GM19193 (cell line): ENCODE measurements around the gene ROBO1.

ENCODE experiments used
- POLR2A ChIP-seq: IDR thresholded peaks from 4 replicates; pipeline ENCODE4 v1.6.1; 2011; ENCODE audit not compliant: insufficient read depth, insufficient read length; ENCODE audit errors: extremely low read depth

The ROBO1 gene

DNA sequence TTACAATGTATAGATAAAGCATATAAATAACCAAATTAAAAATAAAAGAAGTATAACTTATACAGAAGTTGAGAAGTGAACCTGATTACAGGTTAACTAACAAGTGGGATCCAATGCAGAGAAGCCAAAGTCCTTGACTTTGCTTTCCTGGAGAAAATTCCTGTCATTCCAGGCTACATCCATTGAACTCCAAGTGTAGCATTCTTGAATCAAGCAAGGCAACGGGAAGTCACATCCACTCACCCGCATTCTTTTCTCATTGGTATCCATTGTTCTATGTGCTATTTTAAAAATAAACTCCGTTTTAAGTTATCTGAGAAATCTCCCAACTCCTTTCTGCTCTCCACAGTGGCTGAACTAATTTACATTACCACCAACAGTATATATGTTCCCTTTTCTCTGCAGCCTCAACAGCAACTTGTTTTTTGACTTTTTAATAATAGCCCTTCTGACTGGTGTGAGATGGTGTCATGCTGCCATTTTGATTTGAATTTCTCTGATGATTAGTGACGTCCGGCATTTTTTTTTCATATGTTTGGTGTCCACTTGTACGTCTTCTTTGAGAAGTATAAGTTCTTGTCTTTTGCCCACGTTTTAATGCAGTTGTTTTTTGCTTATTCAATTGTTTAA lies 534.3 kb downstream of the ROBO1 start:
- no peak for TF ChIP-seq POLR2A

DNA sequence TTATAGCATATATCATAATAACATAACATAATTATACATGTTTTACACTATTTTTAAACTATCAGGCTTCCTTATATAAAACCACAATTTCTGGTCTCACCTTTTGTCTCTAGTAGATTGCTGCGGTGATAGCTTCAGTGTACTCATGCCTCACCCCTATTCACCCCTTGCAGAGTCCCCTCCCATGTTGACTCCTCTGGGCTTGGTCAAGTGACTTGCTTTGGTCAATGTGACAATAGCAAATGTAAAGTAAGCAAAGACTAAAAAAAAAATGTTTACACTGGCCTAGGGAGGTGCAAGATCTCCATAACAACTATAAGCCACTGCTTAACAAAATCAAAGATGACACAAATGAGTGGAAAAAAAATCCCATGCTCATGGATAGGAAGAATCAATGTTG lies 537.5 kb downstream of the ROBO1 start:
- TF ChIP-seq POLR2A, result no peak

DNA sequence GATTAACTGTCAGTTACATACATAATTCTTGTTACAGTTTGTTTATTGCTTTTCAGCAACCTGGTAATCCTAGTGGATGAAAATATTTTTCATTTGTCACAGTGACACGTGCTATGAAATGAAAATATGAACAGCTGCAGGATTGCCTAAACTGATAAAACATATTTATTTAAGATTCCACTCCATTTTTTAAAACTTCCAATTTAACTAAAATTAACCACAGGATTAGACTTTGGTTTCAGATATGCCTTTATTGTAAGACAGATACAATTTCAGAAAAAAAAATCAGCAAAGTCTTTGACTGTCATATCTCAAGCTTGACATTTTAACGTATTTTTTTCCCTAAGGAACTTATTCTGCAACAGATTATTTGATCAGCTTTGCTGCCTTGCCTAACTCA lies 550.7 kb downstream of the ROBO1 start:
- TF ChIP-seq POLR2A, result no peak

DNA sequence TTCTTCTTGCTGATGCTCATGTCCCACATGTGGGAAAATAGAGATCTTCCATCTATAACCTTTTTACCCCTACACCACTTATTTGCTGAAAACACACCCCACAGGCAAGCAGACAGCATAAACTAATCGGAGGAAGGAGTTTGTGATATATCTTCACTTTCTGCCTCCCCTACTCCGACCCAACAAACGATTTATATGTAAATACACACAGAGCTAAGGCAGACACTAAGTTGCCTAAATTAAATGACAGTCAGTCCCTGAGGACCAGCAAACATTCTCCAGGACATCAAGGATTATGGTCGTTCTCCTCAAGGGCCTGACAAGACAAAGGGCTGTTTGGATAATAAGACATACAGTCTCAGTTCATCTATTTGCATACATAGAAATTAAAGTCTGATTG lies 552.5 kb downstream of the ROBO1 start:
- TF ChIP-seq POLR2A, result no peak

DNA sequence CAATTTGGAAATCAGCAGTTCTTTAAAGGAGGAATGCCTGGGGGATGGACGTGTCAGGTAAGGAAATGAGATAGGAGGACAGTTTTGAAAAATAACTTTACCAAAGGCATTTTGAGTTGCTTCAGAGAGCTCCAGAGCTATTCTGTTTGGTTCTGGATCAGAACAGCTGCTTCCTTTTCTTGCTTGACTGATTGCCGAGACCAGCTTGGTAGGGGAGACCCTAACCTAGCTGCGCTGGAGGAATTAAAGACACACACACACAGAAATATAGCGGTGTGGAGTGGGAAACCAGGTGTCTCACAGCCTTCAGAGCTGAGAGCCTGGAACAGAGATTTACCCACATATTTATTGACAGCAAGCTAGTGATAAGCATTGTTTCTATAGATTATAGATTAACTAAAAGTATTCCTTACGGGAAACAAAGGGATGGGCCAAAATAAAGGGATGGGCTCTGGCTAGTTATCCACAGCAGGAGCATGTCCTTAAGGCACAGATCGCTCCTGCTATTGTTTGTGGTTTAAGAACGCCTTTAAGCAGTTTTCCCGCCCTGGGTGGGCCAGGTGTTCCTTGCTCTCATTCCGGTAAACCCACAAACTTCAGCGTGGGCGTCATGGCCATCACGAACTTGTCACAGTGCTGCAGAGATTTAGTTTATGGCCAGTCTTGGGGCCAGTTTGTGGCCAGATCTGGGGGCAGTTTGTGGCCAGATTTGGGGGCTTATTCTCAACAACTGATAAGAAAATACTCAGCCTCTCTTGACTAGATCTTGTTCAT lies 556.0 kb downstream of the ROBO1 start:
- no peak for TF ChIP-seq POLR2A

DNA sequence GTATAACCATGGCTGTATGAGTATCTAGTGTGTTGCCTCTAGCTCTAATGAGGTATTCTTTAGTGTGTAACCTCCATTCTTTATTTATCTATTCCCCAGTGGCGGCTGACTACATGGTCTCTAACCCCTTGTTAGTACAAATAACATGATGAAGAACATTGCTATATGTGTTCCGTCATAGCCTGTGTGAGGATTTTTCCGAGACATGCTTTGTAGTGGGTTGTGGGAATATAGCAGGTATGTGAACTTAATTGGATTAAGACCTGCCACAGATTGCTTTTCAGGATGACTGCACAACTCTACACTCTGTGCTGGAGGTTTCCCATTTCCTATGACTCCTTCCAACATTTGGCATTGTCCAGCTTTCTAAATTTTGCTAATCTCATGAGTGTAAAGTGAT lies 563.4 kb downstream of the ROBO1 start:
- no peak for TF ChIP-seq POLR2A

DNA sequence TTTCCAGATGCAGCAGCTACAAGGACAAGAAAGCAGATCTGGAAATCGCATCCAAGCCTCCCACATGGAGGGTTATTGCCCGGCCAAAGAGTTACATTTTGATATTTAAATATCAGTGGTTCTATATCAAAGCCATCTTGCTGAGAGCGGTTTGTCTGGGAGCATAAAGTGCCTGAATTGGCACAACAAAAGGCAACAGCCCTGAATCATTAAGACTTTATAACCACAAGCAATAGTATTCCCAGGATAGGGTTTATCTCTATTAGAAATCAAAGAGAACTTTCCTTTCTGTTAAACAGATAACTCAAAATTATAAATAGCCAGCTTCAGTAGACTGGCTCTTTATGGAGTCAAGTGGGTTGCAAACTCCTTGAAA lies 564.7 kb downstream of the ROBO1 start:
- no peak for TF ChIP-seq POLR2A

DNA sequence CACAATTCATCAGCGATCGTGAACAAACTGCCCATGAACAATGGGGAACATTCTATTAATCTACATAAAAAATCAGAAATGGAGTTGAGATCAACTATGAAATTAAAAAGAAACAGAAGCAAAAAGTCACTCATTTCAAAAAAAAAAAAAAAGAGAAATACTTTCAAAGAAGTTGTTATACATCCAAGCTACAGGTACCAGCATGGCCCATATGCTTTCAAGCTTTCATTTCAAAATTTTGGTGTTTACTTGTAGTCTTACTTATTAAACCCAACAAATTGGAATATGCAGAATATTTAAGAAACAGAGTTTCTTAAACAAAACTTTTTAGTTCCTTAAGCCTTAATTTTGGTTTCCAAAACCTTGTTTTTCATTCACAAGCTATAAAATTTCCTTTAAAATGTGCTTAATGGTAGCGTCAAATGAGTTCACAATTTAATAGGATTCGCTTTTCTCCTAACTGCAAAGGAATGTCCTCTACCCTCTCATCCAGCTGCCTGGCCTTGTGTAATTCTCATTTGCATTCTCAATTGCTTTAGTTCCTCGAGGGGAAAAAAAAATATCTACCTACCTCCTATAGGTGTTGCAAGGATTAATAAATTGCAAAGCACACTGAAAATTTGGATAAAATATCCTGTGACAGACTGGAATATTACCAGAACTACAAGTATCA lies 565.2 kb downstream of the ROBO1 start:
- no peak for TF ChIP-seq POLR2A

DNA sequence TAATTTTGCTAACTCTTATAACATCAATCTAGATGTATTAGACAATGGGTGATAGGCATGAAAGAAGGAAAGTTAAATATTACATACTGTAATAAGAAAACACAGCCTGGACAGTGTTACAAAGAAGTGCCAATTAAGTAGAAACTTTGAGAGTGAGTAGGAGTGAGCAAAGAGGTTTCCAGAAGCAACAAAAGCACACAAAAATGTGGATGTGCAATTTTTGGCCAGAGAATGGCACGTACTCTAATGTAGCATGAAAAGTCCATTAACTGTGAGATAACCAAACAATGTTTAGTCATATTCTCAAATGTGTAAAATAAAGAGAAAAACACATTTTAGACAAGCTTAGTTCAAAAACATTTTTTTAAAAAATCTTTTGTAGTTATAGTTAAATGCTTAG lies 567.3 kb downstream of the ROBO1 start:
- TF ChIP-seq POLR2A, result no peak

DNA sequence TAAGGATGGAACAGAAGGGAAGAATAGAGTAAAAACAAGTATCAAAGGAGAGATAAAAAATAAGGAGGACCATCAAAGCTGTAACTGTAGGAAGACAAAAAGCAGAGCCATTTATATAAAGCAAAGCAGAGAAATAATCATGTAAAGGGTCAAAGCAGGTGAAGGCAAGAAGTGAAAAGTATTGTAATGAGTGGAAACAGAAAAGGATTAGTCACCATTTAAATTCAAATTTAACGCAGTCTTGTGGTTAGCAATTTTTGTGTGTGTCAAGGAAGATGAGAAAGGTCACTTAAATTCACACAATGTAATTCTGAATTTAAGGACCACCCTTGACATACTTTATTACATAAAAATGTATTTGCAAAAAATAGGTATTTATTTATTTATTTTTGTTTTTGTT lies 567.8 kb downstream of the ROBO1 start:
- TF ChIP-seq POLR2A, result no peak

DNA sequence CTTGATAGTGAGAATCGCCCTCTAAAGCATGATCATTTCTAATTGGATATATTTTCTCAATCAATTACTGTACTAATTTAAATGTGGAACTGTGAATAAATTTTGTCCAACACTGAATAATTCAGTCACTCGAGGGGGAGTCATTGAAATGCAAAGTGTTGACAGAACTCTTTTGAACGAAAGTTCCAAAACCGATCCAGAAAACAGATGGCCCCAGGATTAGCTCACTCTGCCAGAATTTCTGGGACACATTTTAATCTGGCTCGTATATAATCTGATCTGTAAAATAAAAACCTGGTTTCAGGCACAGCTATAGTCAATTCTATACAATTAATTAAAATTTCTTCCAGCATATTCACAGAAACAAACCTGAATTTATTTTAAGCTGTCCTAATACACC lies 580.4 kb downstream of the ROBO1 start:
- TF ChIP-seq POLR2A, result no peak

DNA sequence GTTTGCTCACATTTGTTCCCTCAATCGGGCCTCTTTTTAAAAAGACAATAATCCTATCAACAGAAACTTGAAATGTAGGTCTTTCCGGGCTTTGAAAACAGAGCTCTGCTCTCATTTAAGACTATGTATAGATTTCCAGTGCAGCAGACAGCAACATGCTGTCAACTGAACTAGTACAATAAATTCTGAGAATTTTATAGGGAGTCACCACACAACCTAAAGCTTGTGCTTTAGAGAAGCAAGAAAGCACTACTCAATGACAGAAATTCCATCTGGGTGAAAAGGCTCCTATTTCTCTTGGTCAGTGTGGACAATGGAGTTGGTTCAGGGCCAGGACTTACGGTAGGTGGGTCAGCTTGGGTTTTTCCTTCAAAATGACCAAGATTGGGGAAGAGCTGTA lies 583.5 kb downstream of the ROBO1 start:
- TF ChIP-seq POLR2A, result no peak

DNA sequence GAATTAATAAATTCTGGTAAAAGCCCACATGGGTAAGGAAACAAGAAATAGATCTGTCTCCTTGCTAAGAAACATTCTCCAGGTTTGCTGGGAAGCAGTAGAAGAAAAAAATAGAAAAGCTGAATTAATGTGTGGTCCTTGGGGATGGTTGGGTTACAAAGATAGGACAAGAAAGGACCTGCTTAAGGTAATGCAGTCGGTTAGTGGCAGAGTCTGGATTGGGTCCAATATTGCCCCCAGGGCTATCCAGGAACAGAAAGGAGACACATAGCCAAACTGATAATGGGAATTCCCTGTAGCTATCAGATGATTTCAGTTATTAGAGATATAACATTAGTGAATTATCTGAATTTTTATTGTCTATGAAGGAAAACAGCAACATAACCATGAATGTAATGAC lies 584.3 kb downstream of the ROBO1 start:
- no peak for TF ChIP-seq POLR2A

DNA sequence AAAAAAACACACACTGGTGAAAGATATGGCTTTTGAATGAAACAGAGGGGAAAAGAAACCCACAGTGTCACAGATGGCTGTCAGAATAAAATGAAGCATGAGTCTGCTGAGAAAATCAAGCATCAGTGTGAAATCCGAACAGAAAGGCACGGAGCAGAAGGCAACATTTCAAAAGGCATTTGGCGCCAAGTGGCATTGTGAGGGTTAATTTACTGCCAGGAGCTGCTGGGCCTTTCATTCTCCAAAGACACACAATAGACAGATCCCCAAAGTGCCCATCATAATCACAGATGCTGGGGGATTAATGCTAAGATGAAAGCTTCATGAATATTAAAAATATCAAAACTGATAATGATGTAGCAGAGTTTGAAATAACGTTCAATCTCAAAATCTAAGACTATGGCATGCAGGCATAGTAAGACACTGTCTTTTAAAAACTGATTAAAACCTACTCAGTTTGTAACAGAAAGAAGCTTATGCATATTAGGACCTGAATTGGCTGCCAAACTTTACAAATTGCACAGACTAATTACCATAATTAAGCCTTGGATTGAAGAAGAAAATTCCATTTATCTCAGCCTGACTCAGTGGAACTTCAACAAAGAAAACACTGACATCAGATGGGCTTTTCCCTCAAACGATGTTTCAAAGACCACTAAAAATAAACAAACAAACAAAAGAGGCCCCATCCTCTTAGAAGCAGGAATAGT lies 589.2 kb downstream of the ROBO1 start:
- no peak for TF ChIP-seq POLR2A

DNA sequence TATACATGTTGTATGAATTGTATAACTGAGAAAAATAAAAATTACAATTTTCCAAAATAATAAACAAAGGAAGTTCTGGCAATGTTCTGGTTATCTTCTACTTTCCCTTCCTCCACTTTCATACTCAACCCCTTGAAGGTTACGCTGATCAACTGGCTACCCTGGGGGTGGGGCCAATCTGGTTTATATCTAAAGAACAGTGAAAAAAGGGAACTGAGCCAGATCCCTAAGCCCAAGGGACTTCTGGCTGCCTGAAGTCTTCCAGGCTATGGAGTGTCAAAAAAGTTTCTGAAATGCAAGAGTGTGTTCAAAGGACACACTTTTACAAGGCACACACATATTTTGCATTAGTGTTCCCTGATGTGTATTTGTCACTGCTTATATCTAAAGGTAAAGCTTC lies 591.9 kb downstream of the ROBO1 start:
- TF ChIP-seq POLR2A, result no peak
